ENCODE measurements around the gene RBFA.
A peak's percentile ranks its signal among the peaks of the same experiment; 100 is the strongest.

Gene RBFA

DNA sequence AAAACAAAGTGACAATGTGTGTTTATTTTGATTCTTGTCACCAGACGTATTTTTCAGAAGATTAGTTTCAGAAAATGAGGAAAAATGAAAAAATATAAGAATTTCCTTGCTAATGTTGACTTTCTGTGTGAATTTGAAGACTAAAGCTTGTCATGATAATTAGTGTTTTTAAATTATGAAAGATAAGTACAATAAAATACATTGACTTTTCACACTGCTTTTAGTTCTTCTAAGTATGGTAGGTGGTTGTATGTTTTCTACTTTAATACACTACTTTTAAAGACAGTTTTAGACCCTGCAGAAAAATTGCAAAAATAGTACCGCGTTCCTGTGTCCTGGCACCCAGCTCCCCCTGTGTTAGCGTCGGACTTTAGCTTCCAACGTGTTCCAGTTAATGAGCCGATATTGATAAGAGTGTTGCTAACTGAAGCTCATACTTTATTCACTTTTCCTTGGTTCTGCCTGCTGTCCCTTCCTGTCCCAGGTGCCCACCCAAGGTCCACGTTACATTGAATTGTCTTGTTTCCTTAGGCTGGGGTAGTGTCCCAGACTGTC, 695 bp downstream of the RBFA start:
- TF ChIP-seq, protein P1, sequence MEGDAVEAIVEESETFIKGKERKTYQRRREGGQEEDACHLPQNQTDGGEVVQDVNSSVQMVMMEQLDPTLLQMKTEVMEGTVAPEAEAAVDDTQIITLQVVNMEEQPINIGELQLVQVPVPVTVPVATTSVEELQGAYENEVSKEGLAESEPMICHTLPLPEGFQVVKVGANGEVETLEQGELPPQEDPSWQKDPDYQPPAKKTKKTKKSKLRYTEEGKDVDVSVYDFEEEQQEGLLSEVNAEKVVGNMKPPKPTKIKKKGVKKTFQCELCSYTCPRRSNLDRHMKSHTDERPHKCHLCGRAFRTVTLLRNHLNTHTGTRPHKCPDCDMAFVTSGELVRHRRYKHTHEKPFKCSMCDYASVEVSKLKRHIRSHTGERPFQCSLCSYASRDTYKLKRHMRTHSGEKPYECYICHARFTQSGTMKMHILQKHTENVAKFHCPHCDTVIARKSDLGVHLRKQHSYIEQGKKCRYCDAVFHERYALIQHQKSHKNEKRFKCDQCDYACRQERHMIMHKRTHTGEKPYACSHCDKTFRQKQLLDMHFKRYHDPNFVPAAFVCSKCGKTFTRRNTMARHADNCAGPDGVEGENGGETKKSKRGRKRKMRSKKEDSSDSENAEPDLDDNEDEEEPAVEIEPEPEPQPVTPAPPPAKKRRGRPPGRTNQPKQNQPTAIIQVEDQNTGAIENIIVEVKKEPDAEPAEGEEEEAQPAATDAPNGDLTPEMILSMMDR (IDR thresholded peaks at IDR 0.05; ENCODE audit: insufficient read depth, low read length, missing control alignments) = no peak
- DNase-seq (ENCODE audit: low read depth, low spot score) = no peak
- POLR2A ChIA-PET = interaction anchor here (0.8 kb wide), 1 partner anchor 9 kb away, joined by 3 read pairs; no protein-coding TSS in a partner anchor
- peak overlapping the region; percentile 93 for H3K4me3 ChIP-seq (ENCODE audit: low read depth, low read length)
- CTCF ChIA-PET = interaction anchor here (0.7 to 1.8 kb wide), 3 partner anchors 8 to 75 kb away, joined by 3 to 8 read pairs (median 3); no protein-coding TSS in a partner anchor

DNA sequence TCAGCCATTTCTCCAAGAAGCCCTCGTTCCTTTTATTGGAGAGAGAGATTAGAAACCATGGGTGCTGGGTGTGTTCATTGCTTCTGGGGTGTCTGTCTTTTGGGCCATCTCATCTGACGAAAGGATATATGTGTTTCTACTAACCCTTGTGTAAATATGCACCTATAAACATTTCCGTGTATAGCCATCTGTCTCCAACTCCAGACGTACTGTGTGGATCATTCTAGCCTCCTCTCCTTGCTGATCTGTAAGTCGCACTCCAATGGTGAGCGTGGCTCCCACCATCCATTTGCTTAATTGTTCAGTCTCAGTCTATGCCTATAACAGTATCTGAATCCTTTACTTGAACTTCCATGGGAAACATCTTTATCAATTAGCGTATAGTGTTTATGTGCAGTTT, 1.8 kb downstream of the RBFA start:
- DNase-seq (ENCODE audit: low read depth, low spot score) = no peak
- no peak overlapping the region for H3K4me3 ChIP-seq (ENCODE audit: low read depth, low read length)
- TF ChIP-seq, protein P1 (IDR thresholded peaks at IDR 0.05; ENCODE audit: insufficient read depth, low read length, missing control alignments) = no peak
- ChIA-PET CTCF (no interaction called here), POLR2A (no interaction called here)

DNA sequence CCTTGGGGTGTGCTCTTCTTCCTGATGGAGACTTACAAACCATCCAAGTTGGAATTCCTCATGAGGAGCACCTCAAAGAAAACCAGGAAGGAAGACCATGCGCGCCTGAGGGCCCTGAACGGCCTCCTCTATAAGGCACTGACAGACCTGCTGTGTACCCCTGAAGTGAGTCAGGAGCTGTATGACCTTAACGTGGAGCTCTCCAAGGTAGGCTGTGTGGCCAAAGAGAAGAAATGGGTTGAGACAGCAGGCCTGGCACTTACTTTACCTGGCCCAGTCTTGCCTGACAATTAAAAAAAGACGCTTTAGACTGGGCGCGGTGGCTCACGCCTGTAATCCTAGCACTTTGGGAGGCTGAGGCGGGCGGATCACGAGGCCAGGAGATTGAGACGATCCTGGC, 3.1 kb downstream of the RBFA start:
- DNase-seq (ENCODE audit: low read depth, low spot score) = no peak
- TF ChIP-seq, protein P1 (IDR thresholded peaks at IDR 0.05; ENCODE audit: insufficient read depth, low read length, missing control alignments) = no peak
- no peak overlapping the region for H3K4me3 ChIP-seq (ENCODE audit: low read depth, low read length)
- POLR2A ChIA-PET = no interaction called here
- CTCF ChIA-PET = no interaction called here

DNA sequence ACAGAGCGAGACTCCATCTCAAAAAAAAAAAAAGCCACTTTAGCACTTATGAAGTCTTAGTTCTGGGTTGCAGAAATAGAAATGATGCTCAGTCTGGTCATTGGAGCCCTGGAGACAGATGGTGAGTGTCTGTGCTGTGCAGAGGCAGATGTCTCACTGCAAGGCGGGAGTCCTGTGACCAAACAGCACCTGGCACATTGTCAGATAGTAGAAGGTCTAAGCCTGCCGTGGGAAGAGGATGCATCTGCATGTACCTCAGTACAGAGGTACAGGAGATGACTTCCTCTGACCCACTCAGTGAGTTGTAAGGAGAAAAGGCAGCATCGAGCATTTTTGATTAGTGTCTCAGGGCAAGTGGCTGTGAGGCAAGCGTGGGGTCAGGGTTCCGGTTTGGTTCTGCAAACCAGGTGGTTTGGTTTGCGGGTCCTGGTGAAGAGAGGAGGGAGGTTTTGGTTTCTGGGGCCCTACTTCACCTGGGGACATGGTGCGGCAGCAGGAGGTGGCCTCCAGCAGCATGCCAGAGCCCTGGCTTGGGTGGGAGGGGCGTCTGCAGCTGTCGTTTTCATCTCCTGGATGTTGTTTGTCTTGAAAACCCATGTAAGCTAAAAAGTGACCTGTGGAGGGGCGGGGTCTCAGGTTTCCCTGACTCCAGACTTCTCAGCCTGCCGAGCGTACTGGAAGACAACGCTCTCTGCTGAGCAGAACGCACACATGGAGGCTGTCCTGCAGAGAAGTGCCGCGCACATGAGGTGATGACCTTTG, 3.8 kb downstream of the RBFA start:
- TF ChIP-seq, protein P1 (IDR thresholded peaks at IDR 0.05; ENCODE audit: insufficient read depth, low read length, missing control alignments) = no peak
- no peak overlapping the region for H3K4me3 ChIP-seq (ENCODE audit: low read depth, low read length)
- DNase-seq (ENCODE audit: low read depth, low spot score) = no peak
- POLR2A ChIA-PET = no interaction called here
- CTCF ChIA-PET = no interaction called here

DNA sequence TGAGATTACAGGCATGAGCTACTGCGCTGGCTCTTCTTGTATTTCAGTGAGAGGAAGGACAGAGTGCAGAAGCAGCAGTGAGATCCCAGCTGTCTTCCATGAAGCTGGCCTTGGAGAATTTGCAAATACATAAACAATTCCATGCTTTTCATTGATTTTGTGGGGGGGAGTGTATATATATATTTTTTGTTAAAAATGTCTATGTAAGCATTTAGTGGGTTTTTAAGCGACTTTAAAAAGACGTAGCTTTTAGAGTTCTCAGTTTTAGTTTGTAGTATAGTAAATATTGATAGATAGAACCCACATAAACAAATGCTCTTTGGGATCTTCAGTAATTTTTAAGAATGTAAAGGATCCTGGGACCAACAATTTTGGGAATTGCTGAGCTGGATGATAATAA, 6.3 kb downstream of the RBFA start:
- no peak for DNase-seq (ENCODE audit: low read depth, low spot score)
- ChIA-PET CTCF (no interaction called here), POLR2A (no interaction called here)
- H3K4me3 ChIP-seq (ENCODE audit: low read depth, low read length) = no peak overlapping the region
- TF ChIP-seq, protein P1 (IDR thresholded peaks at IDR 0.05; ENCODE audit: insufficient read depth, low read length, missing control alignments) = no peak

DNA sequence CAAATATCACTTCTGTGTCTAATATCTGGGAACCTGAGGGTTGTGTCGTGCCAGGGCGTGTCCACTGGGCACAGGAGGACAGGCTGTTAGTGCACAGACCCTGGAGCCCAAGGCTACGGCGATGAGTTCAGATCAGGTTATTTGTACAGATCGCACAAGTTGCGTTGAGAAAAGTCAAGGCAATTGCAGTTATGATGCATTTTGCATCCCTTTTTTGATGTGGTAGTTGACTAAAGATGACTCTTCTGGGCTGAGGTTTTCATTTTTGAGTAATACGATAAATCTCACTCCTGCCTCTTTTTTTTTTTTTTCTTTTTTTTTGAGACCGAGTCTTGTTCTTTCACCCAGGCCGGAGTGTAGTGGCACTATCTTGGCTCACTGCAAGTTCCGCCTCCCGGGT, 7.2 kb downstream of the RBFA start:
- TF ChIP-seq, protein P1 (IDR thresholded peaks at IDR 0.05; ENCODE audit: insufficient read depth, low read length, missing control alignments) = no peak
- H3K4me3 ChIP-seq (ENCODE audit: low read depth, low read length) = no peak overlapping the region
- CTCF ChIA-PET = no interaction called here
- no peak for DNase-seq (ENCODE audit: low read depth, low spot score)
- POLR2A ChIA-PET = no interaction called here
